Trophoblast cell (in vitro differentiated cells and primary cell): ENCODE data around the gene SPEG.

Experiments used
- DNase-seq, 2 donors: peaks; one replicate each; pipeline ENCODE4 v3.0.0-alpha.2; 2016
- H2AFZ ChIP-seq: 2 replicates; pipeline ENCODE4 v1.6.1; 2013; ENCODE audit warnings: low read length, moderate library complexity, mild to moderate bottlenecking; ENCODE audit not compliant: insufficient read depth, poor library complexity
- H2AK5ac ChIP-seq: 2 replicates; pipeline ENCODE4 v1.6.1; 2013; ENCODE audit warnings: mild to moderate bottlenecking, low read length
- H2BK120ac ChIP-seq: 2 replicates; pipeline ENCODE4 v1.6.1; 2013; ENCODE audit warnings: low read length, mild to moderate bottlenecking, moderate library complexity; ENCODE audit not compliant: insufficient read depth, poor library complexity
- H2BK12ac ChIP-seq: 2 replicates; pipeline ENCODE4 v1.6.1; 2013; ENCODE audit warnings: mild to moderate bottlenecking, low read length, moderate library complexity
- H2BK5ac ChIP-seq: 2 replicates; pipeline ENCODE4 v1.6.1; 2013; ENCODE audit warnings: low read length, low read depth, moderate library complexity, mild to moderate bottlenecking; ENCODE audit not compliant: poor library complexity
- H3K14ac ChIP-seq: 2 replicates; pipeline ENCODE4 v1.6.1; 2013; ENCODE audit warnings: mild to moderate bottlenecking, low read length
- H3K18ac ChIP-seq: 2 replicates; pipeline ENCODE4 v1.6.1; 2013; ENCODE audit warnings: mild to moderate bottlenecking, low read length
- H3K23ac ChIP-seq: 2 replicates; pipeline ENCODE4 v1.6.1; 2013; ENCODE audit warnings: low read length
- H3K27ac ChIP-seq: 2 replicates; pipeline ENCODE4 v1.5.1; 2013; ENCODE audit warnings: low read depth, mild to moderate bottlenecking, inconsistent platforms, low read length, moderate library complexity
- H3K27me3 ChIP-seq: 2 replicates; pipeline ENCODE4 v1.6.1; 2013; ENCODE audit warnings: inconsistent platforms, mild to moderate bottlenecking, low read length, moderate library complexity; ENCODE audit not compliant: insufficient read depth
- H3K36me3 ChIP-seq, 2 experiments: 1 replicate in 1 of 2; 2 replicates in 1 of 2; pipeline ENCODE4 v1.6.1; 2013; ENCODE audit warnings: low read length in 2 of 2, mild to moderate bottlenecking in 2 of 2, moderate library complexity in 1 of 2; ENCODE audit not compliant: insufficient read depth in 2 of 2, control insufficient read depth in 1 of 2
- H3K4ac ChIP-seq: 2 replicates; pipeline ENCODE4 v1.6.1; 2013; ENCODE audit warnings: low read depth, mild to moderate bottlenecking, low read length, moderate library complexity
- H3K4me1 ChIP-seq, 2 experiments: 1 replicate in 1 of 2; 2 replicates in 1 of 2; pipeline ENCODE4 v1.6.1; 2013; ENCODE audit warnings: low read length in 2 of 2, mild to moderate bottlenecking in 2 of 2, moderate library complexity in 1 of 2; ENCODE audit not compliant: insufficient read depth in 2 of 2, control insufficient read depth in 1 of 2
- H3K4me2 ChIP-seq: 2 replicates; pipeline ENCODE4 v1.6.1; 2013; ENCODE audit warnings: inconsistent platforms, mild to moderate bottlenecking, low read length, moderate library complexity
- H3K4me3 ChIP-seq: 2 replicates; pipeline ENCODE4 v1.5.1; 2013; ENCODE audit warnings: mild to moderate bottlenecking, low read depth, low read length, inconsistent platforms
- H3K79me1 ChIP-seq: one replicate; pipeline ENCODE4 v1.6.1; 2013; ENCODE audit warnings: low read length
- H3K79me2 ChIP-seq: 2 replicates; pipeline ENCODE4 v1.6.1; 2013; ENCODE audit warnings: low read length, mild to moderate bottlenecking; ENCODE audit not compliant: control insufficient read depth, insufficient read depth, poor library complexity
- H3K9ac ChIP-seq: 2 replicates; pipeline ENCODE4 v1.6.1; 2013; ENCODE audit warnings: mild to moderate bottlenecking, low read length
- H3K9me3 ChIP-seq: 2 replicates; pipeline ENCODE4 v1.6.1; 2013; ENCODE audit warnings: low read depth, mild to moderate bottlenecking, control low read depth, inconsistent platforms, low read length; ENCODE audit not compliant: insufficient read depth
- H4K12ac ChIP-seq: 2 replicates; pipeline ENCODE4 v1.6.1; 2013; ENCODE audit warnings: low read depth, mild to moderate bottlenecking, low read length, moderate library complexity
- H4K8ac ChIP-seq: 2 replicates; pipeline ENCODE4 v1.6.1; 2013; ENCODE audit warnings: low read depth, mild to moderate bottlenecking, low read length, moderate library complexity
- H4K91ac ChIP-seq: one replicate; pipeline ENCODE4 v1.6.1; 2013; ENCODE audit warnings: low read depth, mild to moderate bottlenecking, low read length, moderate library complexity
- WGBS: extraction: QIAGEN DNeasy Blood & Tissue Kit; methylation state at CpG from one replicate; pipeline ENCODE4 v1.1.7; 2013; ENCODE audit warnings: missing lambda C conversion rate; ENCODE audit not compliant: insufficient read length, insufficient coverage; ENCODE audit errors: extremely low coverage; 5-methylcytosine and 5-hydroxymethylcytosine counted together

The SPEG gene

DNA sequence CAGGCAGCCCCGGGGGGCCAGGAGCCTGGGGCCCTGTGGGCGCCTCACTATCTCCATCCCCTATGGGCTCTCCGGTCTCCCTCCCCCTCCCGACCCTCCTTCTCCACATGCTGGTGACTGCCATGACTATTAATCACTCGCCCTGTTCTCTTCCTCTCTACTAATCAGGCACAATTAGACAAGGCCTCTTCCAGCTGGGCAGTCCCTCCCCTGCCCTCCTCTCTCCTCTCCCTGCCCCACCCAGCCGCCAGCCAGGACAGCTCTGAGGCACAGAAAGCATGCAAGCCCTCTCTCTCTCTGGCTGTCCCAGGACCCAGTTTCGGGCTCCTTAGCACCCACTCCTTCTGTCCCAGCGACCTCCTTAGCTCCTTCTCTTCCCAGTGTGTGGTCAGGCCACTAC is 85.4 kb downstream of the SPEG start:
- H3K9me3 ChIP-seq = peaks cover 8% of the 10 kb centered on the region
- H3K4me2 ChIP-seq = no peak overlapping the region
- peaks cover 25% of the 10 kb centered on the region for H3K27me3 ChIP-seq
- no peaks in the 10 kb centered on the region for H3K79me1 ChIP-seq
- H3K18ac ChIP-seq = no peak overlapping the region
- no peak for DNase-seq
- H2BK5ac ChIP-seq = no peak overlapping the region
- H3K23ac ChIP-seq = no peak overlapping the region
- no peak overlapping the region for H4K91ac ChIP-seq
- no peaks in the 10 kb centered on the region for H3K36me3 ChIP-seq
- no peak overlapping the region for H3K4me3 ChIP-seq
- no peak overlapping the region for H3K9ac ChIP-seq
- no peak overlapping the region for H3K27ac ChIP-seq
- H3K79me2 ChIP-seq = no peaks in the 10 kb centered on the region
- peaks cover 0 to 2% of the 10 kb centered on the region in 2 experiments for H3K4me1 ChIP-seq
- H2AK5ac ChIP-seq = no peak overlapping the region
- no CpG with 5 or more reads among the region's 8 CpGs for WGBS
- no peak overlapping the region for H2BK12ac ChIP-seq
- H2AFZ ChIP-seq = no peak overlapping the region
- no peak overlapping the region for H4K8ac ChIP-seq
- H2BK120ac ChIP-seq = no peak overlapping the region
- H3K4ac ChIP-seq = no peak overlapping the region
- H4K12ac ChIP-seq = no peak overlapping the region
- H3K14ac ChIP-seq = no peak overlapping the region

DNA sequence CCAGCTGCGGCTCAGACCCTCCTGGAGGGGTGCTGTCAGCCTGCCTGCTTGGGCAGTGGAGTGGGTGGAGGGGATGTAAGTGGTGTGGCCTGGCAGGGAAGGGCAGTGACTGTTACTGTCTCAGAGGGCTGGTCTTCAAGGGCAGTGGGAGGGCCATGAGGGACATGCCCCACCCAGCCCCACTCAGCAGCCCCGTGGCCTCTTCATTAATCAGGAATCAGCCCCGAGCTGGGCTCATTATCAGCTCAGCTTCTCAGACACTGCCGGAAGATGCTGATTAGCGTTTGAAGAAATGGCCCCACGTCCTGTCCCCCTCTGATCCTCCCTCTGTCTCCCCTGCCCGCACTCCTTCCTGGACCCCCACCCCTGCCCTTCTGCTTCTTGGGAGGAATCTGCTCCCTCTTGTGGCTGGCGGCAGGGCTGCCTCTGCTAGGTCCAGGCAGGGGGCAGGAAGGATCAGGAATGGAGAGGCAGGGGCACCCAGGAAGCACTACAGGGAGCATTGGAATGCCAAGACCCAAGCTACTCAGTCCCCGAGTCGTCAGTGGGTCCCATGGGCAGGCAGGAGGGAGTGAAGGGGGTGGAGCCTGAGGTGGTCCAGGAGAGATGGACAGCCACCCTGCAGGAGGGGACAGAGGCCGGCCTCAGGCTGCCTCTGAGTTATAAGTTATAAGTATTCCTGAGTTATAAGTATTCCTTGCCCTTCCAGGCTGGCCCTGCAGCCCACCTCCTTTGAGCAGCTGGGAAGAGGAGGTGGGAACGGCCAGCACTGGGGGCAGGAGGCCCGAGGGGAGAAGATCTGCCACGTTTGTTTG is 86.6 kb downstream of the SPEG start:
- WGBS = no CpG with 5 or more reads among the region's 14 CpGs
- H3K27me3 ChIP-seq = peaks cover 21% of the 10 kb centered on the region
- H3K4ac ChIP-seq = no peak overlapping the region
- no peaks in the 10 kb centered on the region for H3K79me2 ChIP-seq
- peak overlapping the region; percentile 31 for H3K4me2 ChIP-seq
- H3K4me1 ChIP-seq = peaks cover 0 to 2% of the 10 kb centered on the region in 2 experiments
- H3K14ac ChIP-seq = no peak overlapping the region
- no peak overlapping the region for H2BK5ac ChIP-seq
- no peak overlapping the region for H3K4me3 ChIP-seq
- H3K27ac ChIP-seq = no peak overlapping the region
- H4K91ac ChIP-seq = no peak overlapping the region
- no peak overlapping the region for H3K18ac ChIP-seq
- no peak overlapping the region for H3K23ac ChIP-seq
- no peaks in the 10 kb centered on the region for H3K79me1 ChIP-seq
- no peak overlapping the region for H4K12ac ChIP-seq
- H2AK5ac ChIP-seq = no peak overlapping the region
- no peaks in the 10 kb centered on the region for H3K36me3 ChIP-seq
- no peak overlapping the region for H2AFZ ChIP-seq
- DNase-seq = no peak
- peaks cover 4% of the 10 kb centered on the region for H3K9me3 ChIP-seq
- no peak overlapping the region for H2BK12ac ChIP-seq
- no peak overlapping the region for H2BK120ac ChIP-seq
- H3K9ac ChIP-seq = no peak overlapping the region
- no peak overlapping the region for H4K8ac ChIP-seq

- Histone ChIP-seq H3K14ac (no peak overlapping the region), H3K27ac (no peak overlapping the region), H3K36me3 (no peaks in the 10 kb centered on the region), H3K79me1 (no peaks in the 10 kb centered on the region), H3K27me3 (peaks cover 21% of the 10 kb centered on the region), H4K91ac (no peak overlapping the region), H3K23ac (no peak overlapping the region), H3K4ac (no peak overlapping the region), H2AK5ac (no peak overlapping the region), H2BK12ac (no peak overlapping the region), H3K9me3 (peaks cover 2% of the 10 kb centered on the region), H2BK5ac (no peak overlapping the region), H4K12ac (no peak overlapping the region), H2BK120ac (no peak overlapping the region), H3K4me1 (peaks cover 0 to 2% of the 10 kb centered on the region in 2 experiments), H3K9ac (no peak overlapping the region), H2AFZ (no peak overlapping the region), H4K8ac (no peak overlapping the region), H3K79me2 (no peaks in the 10 kb centered on the region), H3K4me3 (no peak overlapping the region), H3K18ac (no peak overlapping the region), H3K4me2 (peak overlapping the region; percentile 47)
- WGBS = no CpG with 5 or more reads among the region's 70 CpGs
- peak in 1 of 2 donors; percentile 60 for DNase-seq
Observed at GRCh38 chr2:219522111-219523030, 87.7 kb downstream of the SPEG start.

- Histone ChIP-seq H2AFZ (no peak overlapping the region), H3K18ac (no peak overlapping the region), H4K91ac (no peak overlapping the region), H3K27me3 (peaks cover 21% of the 10 kb centered on the region), H3K9ac (peak overlapping the region; percentile 9), H3K79me1 (no peaks in the 10 kb centered on the region), H3K4me3 (no peak overlapping the region), H3K79me2 (no peaks in the 10 kb centered on the region), H4K12ac (no peak overlapping the region), H2BK120ac (no peak overlapping the region), H3K14ac (no peak overlapping the region), H3K36me3 (no peaks in the 10 kb centered on the region), H4K8ac (no peak overlapping the region), H2BK5ac (no peak overlapping the region), H3K23ac (no peak overlapping the region), H3K4me1 (peaks cover 0 to 2% of the 10 kb centered on the region in 2 experiments), H2BK12ac (no peak overlapping the region), H3K9me3 (peaks cover 2% of the 10 kb centered on the region), H2AK5ac (no peak overlapping the region), H3K4ac (no peak overlapping the region), H3K27ac (no peak overlapping the region), H3K4me2 (peak overlapping the region; percentile 47)
- DNase-seq = no peak
- WGBS = no CpG with 5 or more reads among the region's 24 CpGs
Observed at GRCh38 chr2:219523031-219523671, 88.5 kb downstream of the SPEG start.
